GM21515 (cell line): ENCODE data around the gene MFAP4.
"Not testable (repeated sequence)": the region's sequence is repeated elsewhere in the genome, so short reads cannot be mapped to it uniquely, and the experiment has no call there.

Source experiments
- ATAC-seq: cut with Tn5 transposase; IDR thresholded peaks from one replicate; pipeline ENCODE4 v1.9.1; 2021; ENCODE audit not compliant: unreplicated experiment

MFAP4 gene

GRCh38 chr17:19354748-19355147 lies 32.2 kb downstream of the MFAP4 start:
- ATAC-seq = no peak

GRCh38 chr17:19353401-19353800 lies 33.6 kb downstream of the MFAP4 start:
- not testable (repeated sequence) for ATAC-seq

- ATAC-seq = no peak
Observed at GRCh38 chr17:19348806-19349205, 38.2 kb downstream of the MFAP4 start.

- ATAC-seq = no peak
Observed at GRCh38 chr17:19348081-19348650, 38.8 kb downstream of the MFAP4 start.

- ATAC-seq = no peak
Observed at GRCh38 chr17:19347323-19348080, 39.5 kb downstream of the MFAP4 start.

- no peak for ATAC-seq
Observed at GRCh38 chr17:19346351-19347255, 40.4 kb downstream of the MFAP4 start.

- ATAC-seq = no peak
Observed at GRCh38 chr17:19345486-19346350, 41.3 kb downstream of the MFAP4 start.

GRCh38 chr17:19345067-19345460 lies 41.9 kb downstream of the MFAP4 start:
- no peak for ATAC-seq

GRCh38 chr17:19344311-19345066 lies 42.5 kb downstream of the MFAP4 start:
- no peak for ATAC-seq

- ATAC-seq = no peak
Observed at GRCh38 chr17:19343671-19344151, 43.3 kb downstream of the MFAP4 start.

GRCh38 chr17:19343256-19343630 lies 43.7 kb downstream of the MFAP4 start:
- ATAC-seq = no peak

- ATAC-seq = no peak
Observed at GRCh38 chr17:19342611-19343255, 44.3 kb downstream of the MFAP4 start.

- no peak for ATAC-seq
Observed at GRCh38 chr17:19341641-19342610, 45.1 kb downstream of the MFAP4 start.

GRCh38 chr17:19341211-19341631 lies 45.8 kb downstream of the MFAP4 start:
- no peak for ATAC-seq

GRCh38 chr17:19339341-19339815 lies 47.6 kb downstream of the MFAP4 start:
- no peak for ATAC-seq

GRCh38 chr17:19338031-19338990 lies 48.7 kb downstream of the MFAP4 start:
- no peak for ATAC-seq

- no peak for ATAC-seq
Observed at GRCh38 chr17:19337712-19338023, 49.3 kb downstream of the MFAP4 start.
